GM18868 (cell line): ENCODE measurements around the gene CACNA1F.

Experiments
- ATAC-seq: cut with Tn5 transposase; IDR thresholded peaks from one replicate; pipeline ENCODE4 v1.9.1; 2021; ENCODE audit warnings: mild to moderate bottlenecking, moderate library complexity; ENCODE audit not compliant: unreplicated experiment

The CACNA1F gene

GRCh38 chrX:49233176-49233575, at the start of gene CACNA1F:
TSS of gene CACNA1F (minus strand) at chrX:49233340. CDS start at chrX:49233309, 31 bp downstream.
- ATAC-seq, result no peak

- no peak for ATAC-seq
Observed at GRCh38 chrX:49282647-49283011, 49.5 kb upstream of the CACNA1F start.

GRCh38 chrX:49278081-49278480, 44.9 kb upstream of the CACNA1F start:
- ATAC-seq, result no peak

GRCh38 chrX:49277535-49277830, 44.3 kb upstream of the CACNA1F start:
- ATAC-seq, result no peak

GRCh38 chrX:49276671-49277534, 43.8 kb upstream of the CACNA1F start:
- no peak for ATAC-seq

GRCh38 chrX:49276207-49276606, 43.1 kb upstream of the CACNA1F start:
- no peak for ATAC-seq

- ATAC-seq, result no peak
Observed at GRCh38 chrX:49273181-49273727, 40.1 kb upstream of the CACNA1F start.

GRCh38 chrX:49272421-49272820, 39.3 kb upstream of the CACNA1F start:
- ATAC-seq, result no peak

GRCh38 chrX:49271341-49271740, 38.2 kb upstream of the CACNA1F start:
- no peak for ATAC-seq

GRCh38 chrX:49270249-49270921, 37.2 kb upstream of the CACNA1F start:
- no peak for ATAC-seq

GRCh38 chrX:49269767-49270248, 36.7 kb upstream of the CACNA1F start, which contains the start of gene PPP1R3F:
TSS of gene PPP1R3F (plus strand) at chrX:49269793. CDS start at chrX:49269870, 77 bp downstream.
- peak; percentile 24 for ATAC-seq

GRCh38 chrX:49269010-49269766, 36.0 kb upstream of the CACNA1F start:
- peak; percentile 84 for ATAC-seq

GRCh38 chrX:49268702-49269009, 35.5 kb upstream of the CACNA1F start:
- ATAC-seq, result no peak

- ATAC-seq, result no peak
Observed at GRCh38 chrX:49266523-49267445, 33.6 kb upstream of the CACNA1F start.

- ATAC-seq, result no peak
Observed at GRCh38 chrX:49264460-49264859, 31.3 kb upstream of the CACNA1F start, which contains the start of gene FOXP3. TSS of gene FOXP3 (minus strand) at chrX:49264710. CDS start at chrX:49258505, 6,205 bp downstream.

- no peak for ATAC-seq
Observed at GRCh38 chrX:49263631-49264030, 30.5 kb upstream of the CACNA1F start.

GRCh38 chrX:49262603-49263002, 29.5 kb upstream of the CACNA1F start:
- ATAC-seq, result no peak

GRCh38 chrX:49260221-49260985, 27.3 kb upstream of the CACNA1F start:
- ATAC-seq, result no peak

GRCh38 chrX:49258749-49259124, 25.6 kb upstream of the CACNA1F start:
- no peak for ATAC-seq
